ENCODE measurements around the gene USP37.
A peak's percentile ranks its signal among the peaks of the same experiment; 100 is the strongest.

Gene USP37, protein sequence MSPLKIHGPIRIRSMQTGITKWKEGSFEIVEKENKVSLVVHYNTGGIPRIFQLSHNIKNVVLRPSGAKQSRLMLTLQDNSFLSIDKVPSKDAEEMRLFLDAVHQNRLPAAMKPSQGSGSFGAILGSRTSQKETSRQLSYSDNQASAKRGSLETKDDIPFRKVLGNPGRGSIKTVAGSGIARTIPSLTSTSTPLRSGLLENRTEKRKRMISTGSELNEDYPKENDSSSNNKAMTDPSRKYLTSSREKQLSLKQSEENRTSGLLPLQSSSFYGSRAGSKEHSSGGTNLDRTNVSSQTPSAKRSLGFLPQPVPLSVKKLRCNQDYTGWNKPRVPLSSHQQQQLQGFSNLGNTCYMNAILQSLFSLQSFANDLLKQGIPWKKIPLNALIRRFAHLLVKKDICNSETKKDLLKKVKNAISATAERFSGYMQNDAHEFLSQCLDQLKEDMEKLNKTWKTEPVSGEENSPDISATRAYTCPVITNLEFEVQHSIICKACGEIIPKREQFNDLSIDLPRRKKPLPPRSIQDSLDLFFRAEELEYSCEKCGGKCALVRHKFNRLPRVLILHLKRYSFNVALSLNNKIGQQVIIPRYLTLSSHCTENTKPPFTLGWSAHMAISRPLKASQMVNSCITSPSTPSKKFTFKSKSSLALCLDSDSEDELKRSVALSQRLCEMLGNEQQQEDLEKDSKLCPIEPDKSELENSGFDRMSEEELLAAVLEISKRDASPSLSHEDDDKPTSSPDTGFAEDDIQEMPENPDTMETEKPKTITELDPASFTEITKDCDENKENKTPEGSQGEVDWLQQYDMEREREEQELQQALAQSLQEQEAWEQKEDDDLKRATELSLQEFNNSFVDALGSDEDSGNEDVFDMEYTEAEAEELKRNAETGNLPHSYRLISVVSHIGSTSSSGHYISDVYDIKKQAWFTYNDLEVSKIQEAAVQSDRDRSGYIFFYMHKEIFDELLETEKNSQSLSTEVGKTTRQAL

DNA sequence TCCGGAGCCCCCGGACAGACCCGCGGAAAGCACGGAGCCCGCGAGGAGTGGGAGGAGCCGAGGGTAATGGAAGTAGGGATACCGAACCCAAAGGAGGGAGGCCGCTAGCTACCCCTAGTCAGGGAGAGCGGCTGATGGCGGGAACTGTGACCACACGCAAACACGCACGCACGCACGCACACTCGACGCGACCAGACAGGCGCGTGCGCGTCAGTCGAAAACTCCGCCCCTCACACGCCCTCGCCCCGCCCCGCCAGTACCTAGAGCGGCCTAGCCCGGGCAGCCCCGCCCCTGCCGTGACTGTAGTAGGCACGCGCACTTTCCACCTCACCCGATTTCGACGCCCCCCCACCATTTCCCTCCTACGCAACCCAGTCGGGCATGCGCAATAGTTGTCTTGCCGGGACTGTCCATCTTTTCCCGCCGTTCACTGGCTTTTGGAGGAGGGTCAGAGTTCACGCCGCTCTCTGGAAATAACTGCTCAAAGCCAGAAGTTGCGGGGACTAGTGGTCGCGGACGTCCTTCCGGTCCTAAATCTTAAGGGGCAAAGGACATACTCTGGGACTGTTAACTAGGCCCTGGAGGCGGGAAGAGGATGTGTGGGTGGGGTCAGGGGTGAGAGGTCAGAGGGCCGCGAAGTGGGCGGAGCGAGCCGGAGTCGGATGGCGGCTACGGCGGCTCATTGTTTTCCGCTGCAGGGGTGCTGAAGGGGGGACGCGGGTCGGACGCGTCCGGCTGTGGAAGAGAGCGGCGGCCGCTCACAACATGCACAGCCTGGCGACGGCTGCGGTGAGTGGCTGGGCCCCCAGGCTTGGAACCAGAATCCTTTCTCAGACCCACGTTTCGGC is at the start of gene USP37, which contains the start of gene CNOT9:
Gene USP37 (minus strand): TSS at position 162 of the 848 bp plus-strand sequence. CDS start 9,698 bp downstream, outside the sequence.
Gene CNOT9 (plus strand): TSS at position 650 of the 848 bp plus-strand sequence. CDS start 116 bp downstream, at position 766.
- DNase-seq = peak; percentile 78

DNA sequence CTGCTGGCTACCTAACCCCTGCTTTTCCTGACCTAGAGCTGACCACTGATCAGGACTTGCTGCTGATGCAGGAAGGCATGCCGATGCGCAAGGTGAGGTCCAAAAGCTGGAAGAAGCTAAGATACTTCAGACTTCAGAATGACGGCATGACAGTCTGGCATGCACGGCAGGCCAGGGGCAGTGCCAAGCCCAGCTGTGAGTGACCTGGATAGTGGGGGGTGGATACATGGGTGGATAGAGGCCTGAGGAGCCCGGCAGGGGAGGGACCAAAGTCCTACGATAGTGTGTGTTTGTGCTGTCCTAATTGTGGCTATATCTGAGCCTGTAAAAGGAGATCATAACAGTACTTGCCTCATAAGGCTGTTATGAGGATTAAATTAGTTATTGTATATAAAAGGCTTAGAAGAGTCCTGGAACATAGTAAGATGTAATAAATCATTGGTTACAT is 47.7 kb upstream of the USP37 start:
- no peak for DNase-seq

DNA sequence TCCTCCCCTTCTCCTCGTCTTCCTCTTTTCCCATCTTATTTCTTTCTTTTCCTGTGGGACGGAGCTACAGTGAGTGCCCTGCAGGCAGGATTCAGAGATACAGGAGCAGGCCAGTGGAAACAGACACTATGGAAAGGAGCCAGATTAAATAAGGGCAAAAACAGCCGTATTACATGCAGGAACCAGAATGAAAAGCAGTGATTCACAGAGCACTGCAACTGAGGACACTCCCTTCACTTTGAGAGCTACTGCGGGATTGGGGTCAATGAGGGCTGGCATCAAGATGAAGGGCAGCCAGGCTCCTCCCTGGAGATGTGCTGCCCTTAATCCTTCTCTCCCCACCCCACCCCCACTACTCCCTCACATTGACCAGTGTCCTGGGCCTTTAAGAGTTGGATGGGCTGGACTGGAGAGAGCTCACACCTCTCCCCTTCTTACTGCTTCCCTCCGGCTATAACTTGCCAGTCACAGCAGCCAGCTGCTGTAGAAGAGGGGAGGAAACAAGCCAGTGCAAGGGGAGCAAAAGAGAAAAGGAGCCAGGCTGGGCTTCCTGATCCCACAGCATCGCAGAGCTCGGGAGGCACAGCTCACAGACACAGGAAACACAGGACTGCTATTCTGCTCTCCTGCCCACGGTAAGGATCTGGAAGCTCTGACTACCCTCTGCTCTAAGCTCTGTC is 39.4 kb upstream of the USP37 start, which contains the start of gene PLCD4:
Gene PLCD4 (plus strand): TSS at position 464 of the 680 bp plus-strand sequence. CDS start 7,841 bp downstream, outside the sequence.
- no peak for DNase-seq

DNA sequence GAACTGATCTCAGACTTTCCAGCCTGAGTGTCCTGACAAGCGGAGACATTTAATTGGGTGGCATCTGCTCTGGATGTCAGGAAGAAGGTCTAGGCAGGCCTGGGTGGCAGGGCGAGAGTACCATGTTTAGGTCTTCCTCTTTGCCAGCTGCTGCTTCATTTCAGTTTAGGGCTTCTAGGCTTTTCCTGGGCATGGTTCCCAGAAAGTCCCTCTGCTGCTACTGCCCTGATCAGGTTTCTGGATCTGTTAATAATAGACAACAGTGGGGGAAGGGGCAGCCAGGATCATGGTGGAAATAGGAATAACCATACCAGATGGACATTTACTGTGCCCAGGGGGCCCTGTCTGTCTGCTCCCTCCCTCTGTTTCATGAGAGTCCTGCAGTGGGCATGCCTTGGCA is 37.3 kb upstream of the USP37 start:
- DNase-seq = no peak

DNA sequence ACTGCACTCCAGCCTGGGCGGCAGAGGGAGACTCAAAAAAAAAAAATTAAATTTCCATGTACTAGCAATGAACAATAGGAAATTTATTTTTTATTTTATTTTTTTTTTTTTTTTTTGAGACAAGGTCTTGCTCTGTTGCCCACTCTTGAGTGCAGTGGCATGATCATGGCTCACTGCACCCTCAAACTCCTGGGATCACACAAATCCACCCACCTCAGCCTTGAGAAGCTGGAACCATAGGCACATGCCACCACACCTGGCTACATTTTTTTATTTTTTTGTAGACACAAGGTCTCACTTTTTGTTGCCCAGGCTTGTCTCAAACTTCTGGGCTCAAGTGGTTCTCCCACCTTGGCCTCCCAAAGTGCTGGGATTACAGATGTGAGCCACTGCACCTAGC is 17.4 kb upstream of the USP37 start:
- no peak for DNase-seq

DNA sequence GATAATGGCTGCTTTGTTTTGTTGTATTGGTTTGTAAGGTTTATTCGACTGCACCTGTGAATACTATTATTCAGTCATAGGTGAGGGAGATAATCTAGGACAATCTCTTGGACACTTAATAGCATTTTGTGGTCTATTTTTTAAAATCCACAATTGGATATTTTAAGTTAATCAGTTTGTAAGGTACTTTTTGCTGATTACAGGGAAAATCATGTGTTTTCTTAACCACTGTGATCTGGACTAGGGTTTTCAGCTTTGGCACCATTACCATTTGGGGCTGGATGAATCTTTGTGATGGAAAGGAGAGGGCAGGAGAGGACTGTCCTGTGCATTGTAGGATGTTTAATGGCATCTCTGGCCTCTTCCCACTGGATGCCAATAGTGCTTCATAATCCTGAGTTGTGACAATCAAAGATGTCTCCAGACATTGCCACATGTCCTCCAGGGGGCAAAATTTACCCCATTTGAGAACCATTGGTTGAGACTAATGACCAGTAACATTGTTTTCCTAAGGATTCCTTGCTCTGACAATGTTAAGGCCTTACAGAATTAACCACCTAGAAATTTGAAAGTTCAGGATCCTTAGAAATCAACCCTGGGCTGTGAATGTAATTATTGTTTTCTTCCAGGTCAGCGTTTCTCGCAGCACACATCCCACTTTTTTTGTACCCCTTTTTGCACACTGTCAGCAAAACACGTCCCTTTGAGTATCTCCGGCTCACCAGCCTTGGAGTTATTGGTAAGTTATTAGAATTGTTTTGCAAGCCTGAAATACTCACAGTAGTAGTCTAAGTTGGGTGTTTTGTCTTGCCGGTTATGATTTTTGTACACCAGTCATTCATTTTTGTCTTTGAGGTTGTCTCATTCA is 16.1 kb upstream of the USP37 start:
- no peak for DNase-seq

DNA sequence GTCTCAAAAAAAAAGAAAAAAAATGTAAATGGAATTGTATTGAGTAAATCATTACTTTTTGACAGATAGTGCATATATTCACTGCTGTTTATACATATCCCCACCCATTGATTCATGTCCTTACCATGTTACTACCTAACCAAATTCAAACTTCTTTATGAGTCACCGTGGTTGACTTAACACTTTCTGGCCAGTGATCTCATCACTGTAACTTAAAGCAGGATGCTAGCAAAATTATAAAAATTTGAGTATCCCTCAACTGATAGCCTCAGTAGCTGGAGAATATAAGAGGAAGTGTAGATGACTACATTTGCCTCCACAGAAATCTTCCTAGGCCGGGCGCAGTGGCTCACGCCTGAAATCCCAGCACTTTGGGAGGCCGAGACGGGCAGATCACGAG is 13.9 kb upstream of the USP37 start:
- no peak for DNase-seq

DNA sequence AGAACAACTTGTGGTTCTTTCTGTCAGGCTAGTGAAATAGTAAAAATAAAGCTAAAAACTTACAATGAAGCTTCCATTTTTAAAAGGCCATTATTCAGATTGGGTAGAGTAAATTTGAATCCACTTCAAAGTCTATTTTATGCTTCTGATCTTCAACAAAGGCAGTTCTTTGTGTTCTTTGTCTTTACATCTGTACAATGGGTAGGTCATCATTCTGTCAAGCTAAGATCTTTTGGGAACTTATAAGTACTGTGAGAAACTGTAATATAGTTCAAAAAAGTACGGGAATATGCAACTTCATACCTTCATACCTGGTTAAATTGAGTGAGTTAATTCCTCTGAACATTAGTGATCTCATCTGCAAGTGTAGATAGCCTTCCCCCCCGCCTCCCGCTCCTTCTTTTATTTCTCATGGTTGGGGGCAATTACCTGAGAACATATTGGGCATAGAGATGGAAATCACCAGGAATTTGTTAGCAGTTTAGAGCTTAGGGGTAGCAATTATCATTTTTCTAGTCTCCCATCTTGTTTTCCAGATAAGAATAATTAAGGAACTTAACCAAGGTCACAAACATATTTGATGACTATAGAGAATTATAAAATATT is 10.2 kb upstream of the USP37 start:
- DNase-seq = no peak

DNA sequence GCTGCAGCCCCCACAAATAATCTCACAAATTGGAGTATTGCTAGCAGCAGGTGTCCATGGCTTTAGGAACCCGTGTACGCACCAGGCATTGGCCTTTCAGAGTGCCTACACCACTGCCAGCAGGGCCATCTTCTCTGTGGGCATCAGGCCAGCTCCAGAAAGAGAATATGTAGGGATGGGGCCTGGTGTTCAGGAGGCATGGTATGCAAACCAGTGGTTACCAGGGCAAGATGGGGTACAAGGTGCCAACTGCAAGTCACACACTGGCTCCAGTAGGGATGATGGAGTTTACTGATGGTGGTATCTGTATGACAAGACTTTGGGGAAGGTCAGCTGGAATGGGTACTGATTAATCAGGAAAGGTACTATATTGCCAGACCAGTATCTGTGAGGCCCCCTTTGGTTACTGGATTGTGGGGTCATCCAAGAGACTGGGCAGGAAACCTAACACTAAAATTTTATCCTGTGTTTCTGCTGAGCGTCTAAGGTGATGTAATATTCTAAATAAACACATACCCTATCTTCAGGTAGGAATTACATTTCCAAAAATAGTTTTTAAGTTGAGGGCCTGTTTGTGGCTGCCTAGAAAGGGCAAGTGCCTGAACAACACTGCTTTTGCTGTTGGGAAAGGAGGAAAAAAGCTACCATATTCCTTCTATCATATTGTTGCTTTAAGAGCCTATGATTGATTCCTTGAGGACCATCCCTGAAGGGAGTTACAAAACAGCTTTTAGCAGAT is 9.5 kb upstream of the USP37 start:
- no peak for DNase-seq

DNA sequence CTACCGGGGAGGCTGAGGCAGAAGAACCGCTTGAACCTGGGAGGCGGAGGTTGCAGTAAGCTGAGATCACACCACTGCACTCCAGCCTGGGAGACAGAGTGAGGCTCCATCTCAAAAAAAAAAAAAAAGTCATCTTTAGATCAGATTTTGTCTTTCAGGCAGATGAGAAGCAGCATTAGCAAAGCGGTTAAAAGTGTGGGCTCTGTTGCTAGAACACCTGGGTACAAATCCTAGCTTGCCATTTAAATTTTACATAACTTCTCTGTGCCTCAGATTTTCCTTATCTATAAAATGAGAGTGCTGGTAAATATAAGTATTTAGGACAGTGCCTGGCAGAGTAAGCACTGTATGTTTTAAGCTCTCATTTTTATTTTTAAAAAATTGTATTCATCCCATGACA is 8.7 kb upstream of the USP37 start:
- DNase-seq = no peak

DNA sequence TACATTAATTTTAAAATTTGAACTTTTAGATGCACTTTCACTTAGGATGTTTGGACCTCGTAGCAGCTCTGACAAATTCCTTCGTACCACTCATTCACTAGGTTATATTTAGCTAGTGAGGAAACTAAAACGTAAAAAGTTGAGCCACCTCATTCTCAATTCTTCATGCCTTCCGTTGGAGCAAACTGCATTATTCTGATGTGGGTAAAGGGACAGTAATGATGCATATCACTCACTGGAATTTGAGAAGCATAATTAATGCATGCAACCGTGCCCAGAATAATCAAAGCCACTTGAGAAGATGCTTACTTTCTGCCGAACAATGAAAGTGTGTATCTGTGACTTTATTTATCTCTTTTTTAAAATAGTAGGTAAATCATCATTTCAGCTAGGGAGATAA is 2.7 kb upstream of the USP37 start:
- DNase-seq = no peak

DNA sequence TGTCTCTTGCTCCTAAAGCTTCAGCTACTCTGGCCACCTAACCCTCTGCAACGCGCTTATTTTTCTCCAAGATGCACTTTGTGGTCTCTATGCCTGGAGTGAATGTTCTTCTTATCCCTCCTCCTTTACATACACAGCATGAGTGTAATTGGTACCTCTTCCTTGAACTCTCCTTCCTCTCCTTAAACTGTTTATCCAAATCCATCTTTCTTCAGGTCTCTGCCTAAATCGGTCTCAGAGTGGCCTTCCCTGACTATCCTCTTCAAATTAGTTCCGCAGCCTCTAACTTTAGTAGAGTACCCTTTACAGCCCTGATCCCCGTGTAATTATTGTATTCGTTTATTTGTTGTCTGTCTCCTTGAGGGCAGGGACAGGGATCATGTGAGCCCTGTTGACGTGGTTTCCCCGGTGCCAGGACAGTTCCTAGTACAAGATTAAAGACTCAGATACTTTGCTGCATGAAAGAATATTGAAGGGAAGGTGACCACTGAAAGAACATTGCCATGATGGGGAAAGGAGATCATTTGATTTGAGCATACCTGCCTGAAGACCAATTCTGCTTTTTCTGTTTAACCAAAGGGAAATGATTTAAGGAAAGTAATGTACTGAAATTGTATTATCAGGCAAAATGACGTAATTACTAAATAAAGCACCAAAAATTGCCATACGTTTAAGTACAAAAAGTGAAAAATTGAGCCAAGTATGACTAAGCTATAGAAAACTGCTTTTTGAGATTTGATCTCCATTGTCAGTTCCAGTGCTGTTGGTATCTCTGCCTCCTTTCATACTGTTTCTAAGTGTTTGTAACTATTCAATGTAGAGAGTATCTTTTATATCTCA is 1.7 kb upstream of the USP37 start:
- no peak for DNase-seq

DNA sequence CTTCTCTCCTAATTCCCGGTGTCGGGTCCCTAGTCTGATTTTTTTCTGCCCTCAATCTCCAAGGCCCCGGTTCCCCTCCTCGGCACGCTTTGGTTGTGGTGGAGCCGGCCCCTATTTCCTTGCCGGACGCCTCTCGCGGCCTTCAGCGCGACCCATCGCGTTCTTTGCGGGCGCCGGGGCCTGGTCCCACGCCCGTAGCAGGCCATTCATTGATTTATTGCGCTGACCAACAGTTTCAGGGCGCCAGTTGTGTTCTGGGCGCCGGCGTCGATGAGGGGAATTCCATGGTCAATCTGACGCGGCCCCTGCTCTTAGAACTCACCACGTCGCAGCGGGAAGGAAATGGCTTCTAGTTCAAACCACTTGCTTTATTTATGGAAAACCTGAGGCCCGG is 884 bp upstream of the USP37 start:
- no peak for DNase-seq

DNA sequence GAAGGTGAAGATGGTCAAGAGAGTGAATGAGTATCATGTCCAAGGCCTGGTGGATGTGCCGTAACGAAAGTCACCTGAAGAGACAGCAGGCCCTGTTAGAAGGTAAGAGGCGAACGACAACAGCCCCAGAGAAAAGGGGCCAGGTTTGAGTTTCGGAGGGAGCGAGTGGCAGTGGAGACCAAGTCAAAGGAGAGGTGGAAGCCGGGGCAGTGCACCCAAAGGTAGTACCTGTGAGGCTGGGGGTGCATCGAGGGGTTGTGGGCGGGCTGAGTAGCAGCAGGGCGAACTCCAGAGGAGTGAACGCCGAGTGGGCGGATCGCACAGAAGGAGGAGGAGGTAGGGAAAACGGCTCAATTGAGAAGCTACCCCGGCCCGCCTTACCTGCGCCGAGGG is 358 bp downstream of the USP37 start:
- DNase-seq = no peak

DNA sequence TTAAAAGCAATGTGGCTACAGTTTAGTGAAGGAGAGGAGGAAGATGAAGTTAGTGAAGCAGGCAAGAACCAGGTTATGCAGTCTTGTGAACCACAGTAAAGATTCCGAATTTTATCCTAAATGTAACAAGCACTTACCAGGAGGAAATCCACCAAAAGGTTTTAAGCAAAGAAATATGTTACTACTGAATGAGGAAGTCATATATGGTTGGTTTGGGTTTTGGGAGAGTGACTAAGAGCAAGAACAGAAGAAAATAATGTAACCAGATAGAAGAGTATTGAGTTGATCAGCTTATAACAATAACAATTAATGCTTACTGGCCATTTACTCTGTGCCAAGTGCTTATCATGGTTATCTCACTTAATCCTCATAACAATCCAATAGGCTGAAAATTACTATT is 1.9 kb downstream of the USP37 start:
- no peak for DNase-seq

DNA sequence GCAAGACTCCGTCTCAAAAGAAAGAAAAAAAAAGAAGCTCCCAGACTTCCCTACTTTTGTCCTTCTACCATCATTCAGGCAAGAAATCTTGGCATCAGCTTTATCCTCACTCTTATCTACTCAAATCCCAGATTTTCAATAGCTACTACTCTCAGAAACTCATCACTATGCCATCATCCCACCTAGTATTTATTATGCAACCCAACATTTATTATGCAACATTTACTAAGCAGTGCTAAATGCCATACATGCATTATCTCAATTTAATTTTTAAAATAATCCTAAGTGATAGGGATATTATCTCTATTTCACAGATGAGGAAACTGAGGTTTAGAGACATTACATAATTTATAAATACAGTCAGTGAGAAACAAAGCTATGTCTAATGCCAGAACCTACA is 4.1 kb downstream of the USP37 start:
- DNase-seq = no peak

DNA sequence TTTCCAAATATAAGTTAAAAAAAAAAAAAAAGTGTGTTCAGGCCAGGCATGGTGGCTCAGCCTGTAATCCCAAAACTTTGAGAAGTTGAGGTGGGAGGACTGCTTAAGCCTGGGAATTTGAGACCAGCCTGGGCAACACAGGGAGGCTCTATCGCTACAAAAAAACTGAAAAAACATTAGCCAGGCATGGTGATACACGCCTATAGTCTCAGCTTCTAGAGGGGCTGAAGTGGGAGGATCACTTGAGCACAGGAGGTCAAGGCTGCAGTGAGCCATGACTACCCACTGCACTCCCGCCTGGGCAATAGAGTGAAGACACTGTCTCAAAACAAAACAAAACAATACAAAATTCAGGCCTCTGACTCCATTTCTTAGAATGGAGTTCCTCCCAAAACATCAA is 9.2 kb downstream of the USP37 start:
- no peak for DNase-seq

DNA sequence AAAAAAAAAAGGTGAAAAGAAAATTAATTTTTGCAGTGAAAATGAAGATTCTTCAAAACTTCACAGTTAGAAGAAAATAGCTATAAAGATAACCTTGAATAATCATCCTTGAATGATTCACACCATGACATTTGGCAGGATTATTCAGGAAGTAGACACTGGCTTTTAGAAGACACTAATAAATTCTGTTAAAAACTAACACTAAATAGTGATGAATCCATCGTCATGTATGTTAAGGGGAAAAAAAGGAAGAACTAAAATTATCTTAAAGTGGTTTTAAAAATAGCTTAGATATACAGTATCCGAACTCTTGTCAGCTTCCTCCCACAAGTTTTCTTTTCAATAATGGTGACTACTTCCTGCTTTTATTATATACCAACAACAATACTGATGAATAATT is 10.2 kb downstream of the USP37 start:
- no peak for DNase-seq

DNA sequence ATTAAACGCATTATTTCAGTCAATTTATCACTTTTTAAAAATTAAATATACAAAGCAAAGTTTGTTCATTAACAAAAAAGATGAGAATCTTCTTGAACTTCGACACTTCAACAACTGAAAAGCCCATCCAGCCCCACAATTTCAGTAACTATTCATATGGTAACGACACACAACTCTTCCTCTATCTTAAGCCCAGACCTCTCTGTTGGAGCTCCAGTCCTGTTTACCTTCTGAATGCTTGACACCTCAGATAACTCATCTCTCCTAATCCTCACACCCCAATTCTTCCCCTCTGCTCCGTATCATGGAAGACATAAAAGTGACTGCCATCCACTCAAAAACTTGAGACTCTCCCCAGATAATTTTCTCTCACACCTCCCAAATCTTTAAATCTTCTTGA is 12.6 kb downstream of the USP37 start:
- DNase-seq = no peak
